ENCODE data around the gene P2RX1. TPM values are rescaled to one million over a fixed set of nuclear protein-coding genes. Genes with fewer than 3 reads are reported as not detected.
A peak's percentile ranks its signal among the peaks of the same experiment; 100 is the strongest.

Gene P2RX1
- total RNA-seq, 6 experiments from 2014 or later: 0.08 TPM; not detected in 5

GRCh38 chr17:3916825-3917224, 560 bp upstream of the P2RX1 start:
- no peaks in the 10 kb centered on the region for H3K36me3 Mint-ChIP-seq (ENCODE audit: low read depth)
- peaks cover 5% of the 10 kb centered on the region for H3K27me3 Mint-ChIP-seq (ENCODE audit: insufficient read depth)
- H3K9me3 Mint-ChIP-seq: no peaks in the 10 kb centered on the region
- 0 out of 2 replicates have a peak, but pooled peaks cover 4% of the 10 kb centered on the region for H3K4me1 Mint-ChIP-seq (ENCODE audit: low read depth)
- DNase-seq: no peak
- no peak overlapping the region for H3K4me3 Mint-ChIP-seq
- TF ChIP-seq CTCF (IDR thresholded peaks at IDR 0.05): no peak
- H3K27ac Mint-ChIP-seq: no peak overlapping the region

- Mint-ChIP-seq H3K36me3 (ENCODE audit: low read depth) (no peaks in the 10 kb centered on the region), H3K4me3 (no peak overlapping the region)
These were observed 677 bp downstream of the P2RX1 start for GRCh38 chr17:3915581-3915994.

GRCh38 chr17:3914312-3914670, 2.0 kb downstream of the P2RX1 start:
- Mint-ChIP-seq H3K27me3 (ENCODE audit: insufficient read depth) (peaks cover 3% of the 10 kb centered on the region), H3K9me3 (no peaks in the 10 kb centered on the region), H3K4me1 (ENCODE audit: low read depth) (0 out of 2 replicates have a peak, but pooled peaks cover 4% of the 10 kb centered on the region), H3K4me3 (no peak overlapping the region), H3K27ac (no peak overlapping the region), H3K36me3 (ENCODE audit: low read depth) (no peaks in the 10 kb centered on the region)
- TF ChIP-seq CTCF (IDR thresholded peaks at IDR 0.05): no peak
- no peak for DNase-seq

More at GRCh38 chr17:3915581-3915994, 677 bp downstream of the P2RX1 start:
- Mint-ChIP-seq H3K4me1 (ENCODE audit: low read depth) (0 out of 2 replicates have a peak, but pooled peaks cover 4% of the 10 kb centered on the region), H3K27ac (no peak overlapping the region), H3K9me3 (no peaks in the 10 kb centered on the region), H3K27me3 (ENCODE audit: insufficient read depth) (peaks cover 3% of the 10 kb centered on the region)
- TF ChIP-seq CTCF (IDR thresholded peaks at IDR 0.05): no peak
- DNase-seq: no peak

- no peak overlapping the region for H3K4me3 Mint-ChIP-seq
- H3K36me3 Mint-ChIP-seq (ENCODE audit: low read depth): no peaks in the 10 kb centered on the region
- H3K27ac Mint-ChIP-seq: no peak overlapping the region
- 0 out of 2 replicates have a peak, but pooled peaks cover 4% of the 10 kb centered on the region for H3K4me1 Mint-ChIP-seq (ENCODE audit: low read depth)
- DNase-seq: peak; percentile 72
- TF ChIP-seq CTCF (IDR thresholded peaks at IDR 0.05): peak; percentile 98
- H3K9me3 Mint-ChIP-seq: no peaks in the 10 kb centered on the region
- H3K27me3 Mint-ChIP-seq (ENCODE audit: insufficient read depth): peaks cover 3% of the 10 kb centered on the region
These were observed 2.5 kb downstream of the P2RX1 start for GRCh38 chr17:3913531-3914311.

- DNase-seq: no peak
- no peaks in the 10 kb centered on the region for H3K36me3 Mint-ChIP-seq (ENCODE audit: low read depth)
- H3K9me3 Mint-ChIP-seq: no peaks in the 10 kb centered on the region
- H3K27ac Mint-ChIP-seq: no peak overlapping the region
- peaks cover 5% of the 10 kb centered on the region for H3K27me3 Mint-ChIP-seq (ENCODE audit: insufficient read depth)
- 0 out of 2 replicates have a peak, but pooled peaks cover 4% of the 10 kb centered on the region for H3K4me1 Mint-ChIP-seq (ENCODE audit: low read depth)
- TF ChIP-seq CTCF (IDR thresholded peaks at IDR 0.05): no peak
- H3K4me3 Mint-ChIP-seq: no peak overlapping the region
These were observed 3.4 kb downstream of the P2RX1 start for GRCh38 chr17:3912827-3913226.
